ENCODE data around the gene EPHA8. TPM values are rescaled to one million over a fixed set of nuclear protein-coding genes. Genes with fewer than 3 reads are reported as not detected.

The EPHA8 gene
- total RNA-seq, 2 donors from 2014 or later: not detected

DNA sequence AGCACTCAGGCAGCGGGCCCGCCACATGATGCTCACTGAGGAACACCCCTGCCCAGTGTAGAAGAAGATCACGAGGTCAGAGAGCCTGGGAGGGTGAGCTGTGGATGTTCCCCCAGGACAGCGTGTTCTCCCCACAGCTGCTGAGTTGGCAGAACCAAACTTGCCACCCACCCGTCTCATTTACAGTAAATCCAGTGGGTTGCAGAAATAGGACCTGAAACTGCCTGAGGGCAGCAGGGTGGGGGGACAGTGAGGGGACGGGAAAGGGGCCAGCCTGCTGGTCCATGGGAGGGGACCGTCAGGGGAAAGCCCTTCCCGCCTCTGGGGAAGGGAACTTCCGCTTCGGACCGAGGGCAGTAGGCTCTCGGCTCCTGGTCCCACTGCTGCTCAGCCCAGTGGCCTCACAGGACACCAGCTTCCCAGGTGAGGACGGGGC lies 89.6 kb downstream of the EPHA8 start, which contains the start of gene C1QB:
Gene C1QB (plus strand): TSS at position 356 of the 436 bp plus-strand sequence. CDS start 6,227 bp downstream, outside the sequence.
- peak in 1 of 2 donors; percentile 59 for DNase-seq
- intact Hi-C loops (cut with DNase I, micrococcal nuclease): no loop called here
- ATAC-seq: peak; percentile 28

Small RNAs within 50 kb of the gene (microRNA-seq; reads per million reads assigned to microRNA genes)
- 0 reads per million in 2 donors for gene MIR6127

Other genes with a start within 250 kb of the EPHA8 start
- gene ZBTB40, start 111.6 kb upstream of the EPHA8 start, total RNA-seq: 10 to 100 TPM; 12.7 to 14.0 TPM
- 100 to 1,000 TPM in 1 of 2 donors, 10 to 100 TPM in 1; 22.8 to 129 TPM for gene C1QA, start 73.1 kb downstream of the EPHA8 start, total RNA-seq
- gene C1QC, start 80.1 kb downstream of the EPHA8 start, total RNA-seq: 100 to 1,000 TPM in 1 of 2 donors, 10 to 100 TPM in 1; 32.3 to 147 TPM
- gene C1QB, start 89.7 kb downstream of the EPHA8 start, total RNA-seq: 100 to 1,000 TPM in 1 of 2 donors, 10 to 100 TPM in 1; 32.5 to 150 TPM
- gene EPHB2, start 147.3 kb downstream of the EPHA8 start, total RNA-seq: 10 to 100 TPM; 43.3 to 72.8 TPM